Fibroblast of mammary gland (primary cell): Measurements from ENCODE around the gene SAMD8.

Experiments used
- DNase-seq: peaks from one replicate; pipeline ENCODE4 v3.0.0-alpha.2; 2010; ENCODE audit warnings: low read depth
- H3K4me3 ChIP-seq: 2 replicates; pipeline ENCODE4 v1.5.1; 2011; ENCODE audit warnings: low read depth, mild to moderate bottlenecking, low read length, moderate library complexity; ENCODE audit not compliant: control insufficient read depth
- CTCF ChIP-seq: conservative IDR thresholded peaks from 2 replicates; pipeline ENCODE4 v1.5.1; 2011; ENCODE audit warnings: low read depth, low read length, inconsistent platforms; ENCODE audit not compliant: control insufficient read depth, insufficient read depth

SAMD8 gene

GRCh38 chr10:75073442-75073841, 38.0 kb upstream of the SAMD8 start:
- no peak for TF ChIP-seq CTCF
- no peak for DNase-seq
- H3K4me3 ChIP-seq: no peak overlapping the region

- H3K4me3 ChIP-seq: no peak overlapping the region
- no peak for TF ChIP-seq CTCF
- DNase-seq: no peak
These were observed 36.6 kb upstream of the SAMD8 start for GRCh38 chr10:75074711-75075445.

- DNase-seq: no peak
- TF ChIP-seq CTCF: no peak
These were observed 35.1 kb upstream of the SAMD8 start for GRCh38 chr10:75076348-75076747.

GRCh38 chr10:75079436-75080083, 31.9 kb upstream of the SAMD8 start:
- no peak overlapping the region for H3K4me3 ChIP-seq
- DNase-seq: no peak
- no peak for TF ChIP-seq CTCF

More at GRCh38 chr10:75076348-75076747, 35.1 kb upstream of the SAMD8 start:
- H3K4me3 ChIP-seq: no peak overlapping the region

GRCh38 chr10:75080554-75080953, 30.9 kb upstream of the SAMD8 start:
- no peak for DNase-seq

GRCh38 chr10:75081379-75081778, 30.1 kb upstream of the SAMD8 start:
- no peak for TF ChIP-seq CTCF
- no peak for DNase-seq
- no peak overlapping the region for H3K4me3 ChIP-seq

More at GRCh38 chr10:75080554-75080953, 30.9 kb upstream of the SAMD8 start:
- no peak overlapping the region for H3K4me3 ChIP-seq
- TF ChIP-seq CTCF: no peak
